ENCODE results near the gene SEC23IP.

Gene SEC23IP

GRCh38 chr10:119991066-119991465 is 98.5 kb downstream of the SEC23IP start:
- TF ChIP-seq POLR2A (IDR thresholded peaks at IDR 0.05; ENCODE audit: low read length) (no peak), GATA1 (IDR thresholded peaks at IDR 0.05; ENCODE audit: low read depth, low read length) (no peak)
- DNase-seq, result no peak

DNA sequence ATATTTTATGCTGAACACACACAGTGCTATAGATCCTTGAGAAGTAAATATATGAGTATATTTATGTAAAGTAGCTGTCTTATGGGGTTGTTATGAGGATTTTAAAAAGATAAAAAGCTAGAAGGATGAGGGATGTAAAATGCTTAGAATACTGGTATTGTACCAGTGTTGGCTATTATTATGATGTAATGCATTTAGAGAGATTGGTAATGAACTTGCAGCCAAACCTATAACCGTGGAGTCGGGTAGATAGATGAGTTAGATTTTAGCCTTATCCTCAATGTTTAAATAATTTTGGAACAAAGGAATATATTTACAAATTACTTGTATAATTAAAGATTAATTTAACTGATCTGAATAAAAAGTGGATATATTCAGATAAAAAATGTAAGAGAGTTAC is 99.3 kb downstream of the SEC23IP start:
- TF ChIP-seq GATA1 (IDR thresholded peaks at IDR 0.05; ENCODE audit: low read depth, low read length) (no peak), POLR2A (IDR thresholded peaks at IDR 0.05; ENCODE audit: low read length) (no peak)
- no peak for DNase-seq
